NOMO-1 treated with DMSO at 0.1 percent for 48 hours (cell line): ENCODE results near the gene OLFML3.

ENCODE experiments used
- DNase-seq: peaks from one replicate; lab custom pipeline; 2025; ENCODE audit not compliant: unreplicated experiment; lab: John Stamatoyannopoulos, UW

Gene OLFML3

DNA sequence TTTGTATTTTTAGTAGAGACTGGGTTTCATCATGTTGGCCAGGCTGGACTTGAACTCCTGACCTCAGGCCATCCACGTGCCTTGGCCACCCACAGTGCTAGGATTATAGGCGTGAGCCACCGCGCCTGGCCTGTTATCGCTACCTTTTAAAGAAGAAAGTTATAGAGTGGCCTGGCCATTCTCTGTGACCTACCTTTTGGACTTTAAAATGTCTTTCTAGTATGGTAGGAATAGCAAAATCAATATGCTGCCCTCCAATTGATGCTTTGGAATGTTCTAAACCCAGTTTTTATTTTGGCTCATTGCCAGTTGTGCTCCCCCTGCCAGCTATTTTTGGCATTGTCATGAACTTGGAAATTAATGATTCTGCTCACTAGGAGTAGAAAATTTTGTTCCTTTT lies 30.3 kb upstream of the OLFML3 start:
- DNase-seq = no peak

DNA sequence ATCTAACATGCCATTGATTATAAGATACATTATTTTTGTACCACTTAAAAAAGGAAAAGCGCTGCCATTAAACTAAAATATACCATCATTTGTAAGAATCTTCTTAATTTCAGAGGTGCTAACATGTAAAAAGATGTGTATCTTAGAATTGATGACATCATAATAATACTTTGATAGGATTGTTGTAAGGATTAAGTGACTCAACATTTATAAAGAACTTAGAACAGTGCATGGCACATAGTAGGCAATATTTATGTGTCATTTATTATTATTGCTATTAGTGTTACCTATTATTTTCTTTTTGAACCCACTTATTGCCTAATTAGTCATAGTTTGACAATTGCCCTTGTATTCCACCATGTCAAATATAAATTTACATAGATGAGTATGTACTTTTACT lies 28.4 kb upstream of the OLFML3 start:
- no peak for DNase-seq

GRCh38 chr1:113951719-113952118 lies 27.6 kb upstream of the OLFML3 start:
- no peak for DNase-seq

DNA sequence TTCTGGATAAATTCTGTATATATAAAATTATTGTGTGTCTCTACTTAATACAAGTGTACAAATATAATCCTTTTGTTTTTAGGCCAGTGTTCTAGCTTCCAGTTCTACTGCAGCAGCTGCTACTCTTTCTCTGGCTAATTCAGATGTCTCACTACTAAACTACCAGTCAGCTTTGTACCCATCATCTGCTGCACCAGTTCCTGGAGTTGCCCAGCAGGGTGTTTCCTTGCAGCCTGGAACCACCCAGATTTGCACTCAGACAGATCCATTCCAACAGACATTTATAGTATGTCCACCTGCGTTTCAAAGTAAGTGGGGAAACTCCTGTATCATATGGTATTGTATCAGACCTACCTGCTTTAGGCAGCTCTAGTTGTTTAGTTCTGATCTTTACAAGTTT lies 21.3 kb upstream of the OLFML3 start:
- no peak for DNase-seq

DNA sequence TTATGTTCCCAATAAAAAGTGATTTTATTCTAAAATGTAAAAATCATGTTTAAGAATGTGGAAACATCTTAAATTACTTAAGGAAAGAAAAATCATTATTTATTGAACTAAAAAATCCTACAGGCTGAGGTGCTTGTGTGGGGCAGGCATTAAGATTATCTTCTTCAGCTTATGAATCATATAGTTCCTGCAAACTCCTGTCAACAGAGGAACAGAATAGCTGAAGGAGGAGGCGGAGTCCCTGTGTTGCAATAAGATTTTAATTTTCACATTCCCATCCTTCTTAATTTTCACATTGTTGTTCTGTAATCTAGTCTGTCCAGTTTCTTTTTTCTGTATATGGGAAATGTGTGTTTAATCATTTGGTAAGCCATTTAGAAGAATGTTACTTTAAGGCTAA lies 20.6 kb upstream of the OLFML3 start:
- DNase-seq = no peak

GRCh38 chr1:113963281-113963906 lies 15.9 kb upstream of the OLFML3 start:
- DNase-seq = no peak

DNA sequence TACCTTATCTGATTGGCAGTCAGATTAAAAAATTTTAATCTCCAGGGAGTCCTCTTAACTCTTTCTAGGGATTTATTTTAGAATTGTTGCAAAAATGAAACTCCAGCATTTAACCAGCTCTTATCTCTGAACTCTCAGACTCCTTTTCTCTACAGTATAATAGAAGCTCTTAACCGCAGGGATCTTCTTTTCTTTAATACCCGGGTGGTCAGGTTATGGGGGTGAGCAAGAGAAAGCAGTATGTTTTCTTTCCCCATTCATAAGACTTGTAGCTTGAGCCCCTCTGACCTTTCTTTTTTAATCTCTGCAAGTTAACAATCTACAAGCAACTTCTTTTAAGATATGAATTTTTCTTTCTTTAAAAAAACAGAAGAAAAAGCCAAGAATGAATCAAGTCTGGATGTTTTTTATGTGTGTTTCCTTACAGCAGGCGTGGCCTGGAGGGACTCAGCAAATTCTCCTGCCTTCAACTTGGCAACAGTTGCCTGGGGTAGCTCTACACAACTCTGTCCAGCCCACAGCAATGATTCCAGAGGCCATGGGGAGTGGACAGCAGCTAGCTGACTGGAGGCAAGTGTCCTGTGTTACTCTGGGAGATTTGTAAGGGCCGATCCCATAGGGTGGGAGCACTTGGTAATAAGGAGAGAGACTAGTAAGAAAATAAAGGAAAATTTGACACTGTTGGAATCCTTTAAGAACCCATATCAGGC lies 13.4 kb upstream of the OLFML3 start:
- no peak for DNase-seq

- DNase-seq = no peak
Observed at GRCh38 chr1:113972954-113973353, 6.3 kb upstream of the OLFML3 start.

DNA sequence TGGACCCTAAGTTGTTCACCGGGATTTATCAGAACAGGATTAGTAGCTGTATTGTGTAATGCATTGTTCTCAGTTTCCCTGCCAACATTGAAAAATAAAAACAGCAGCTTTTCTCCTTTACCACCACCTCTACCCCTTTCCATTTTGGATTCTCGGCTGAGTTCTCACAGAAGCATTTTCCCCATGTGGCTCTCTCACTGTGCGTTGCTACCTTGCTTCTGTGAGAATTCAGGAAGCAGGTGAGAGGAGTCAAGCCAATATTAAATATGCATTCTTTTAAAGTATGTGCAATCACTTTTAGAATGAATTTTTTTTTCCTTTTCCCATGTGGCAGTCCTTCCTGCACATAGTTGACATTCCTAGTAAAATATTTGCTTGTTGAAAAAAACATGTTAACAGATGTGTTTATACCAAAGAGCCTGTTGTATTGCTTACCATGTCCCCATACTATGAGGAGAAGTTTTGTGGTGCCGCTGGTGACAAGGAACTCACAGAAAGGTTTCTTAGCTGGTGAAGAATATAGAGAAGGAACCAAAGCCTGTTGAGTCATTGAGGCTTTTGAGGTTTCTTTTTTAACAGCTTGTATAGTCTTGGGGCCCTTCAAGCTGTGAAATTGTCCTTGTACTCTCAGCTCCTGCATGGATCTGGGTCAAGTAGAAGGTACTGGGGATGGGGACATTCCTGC lies 3.9 kb upstream of the OLFML3 start:
- DNase-seq = peak; percentile 92

DNA sequence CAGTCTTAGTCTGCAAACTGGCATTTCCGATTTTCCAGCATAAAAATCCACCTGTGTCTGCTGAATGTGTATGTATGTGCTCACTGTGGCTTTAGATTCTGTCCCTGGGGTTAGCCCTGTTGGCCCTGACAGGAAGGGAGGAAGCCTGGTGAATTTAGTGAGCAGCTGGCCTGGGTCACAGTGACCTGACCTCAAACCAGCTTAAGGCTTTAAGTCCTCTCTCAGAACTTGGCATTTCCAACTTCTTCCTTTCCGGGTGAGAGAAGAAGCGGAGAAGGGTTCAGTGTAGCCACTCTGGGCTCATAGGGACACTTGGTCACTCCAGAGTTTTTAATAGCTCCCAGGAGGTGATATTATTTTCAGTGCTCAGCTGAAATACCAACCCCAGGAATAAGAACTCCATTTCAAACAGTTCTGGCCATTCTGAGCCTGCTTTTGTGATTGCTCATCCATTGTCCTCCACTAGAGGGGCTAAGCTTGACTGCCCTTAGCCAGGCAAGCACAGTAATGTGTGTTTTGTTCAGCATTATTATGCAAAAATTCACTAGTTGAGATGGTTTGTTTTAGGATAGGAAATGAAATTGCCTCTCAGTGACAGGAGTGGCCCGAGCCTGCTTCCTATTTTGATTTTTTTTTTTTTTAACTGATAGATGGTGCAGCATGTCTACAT lies 2.5 kb upstream of the OLFML3 start:
- DNase-seq = peak; percentile 36

DNA sequence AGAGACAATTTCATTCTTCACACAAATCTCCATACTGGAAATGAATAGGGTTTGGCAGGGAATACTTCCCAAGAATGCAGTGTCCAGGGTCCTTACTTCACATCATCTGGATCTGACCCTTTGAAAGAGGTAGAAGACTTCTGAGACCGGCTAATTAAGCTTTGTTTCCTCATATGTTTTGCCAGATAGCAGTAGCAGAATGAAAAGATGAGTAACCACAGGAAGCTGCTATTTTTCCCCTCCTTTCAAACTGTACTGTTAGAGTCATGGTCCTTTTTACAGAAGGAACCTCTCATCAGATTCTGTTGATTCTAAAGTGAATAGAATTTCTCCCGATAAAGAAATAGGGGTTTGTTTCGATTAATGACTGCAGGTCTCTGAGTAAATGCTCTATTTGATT lies 1.4 kb upstream of the OLFML3 start:
- peak; percentile 48 for DNase-seq

- no peak for DNase-seq
Observed at GRCh38 chr1:113980110-113980509, 836 bp downstream of the OLFML3 start.

- DNase-seq = peak; percentile 33
Observed at GRCh38 chr1:113981962-113982931, 3.0 kb downstream of the OLFML3 start.

DNA sequence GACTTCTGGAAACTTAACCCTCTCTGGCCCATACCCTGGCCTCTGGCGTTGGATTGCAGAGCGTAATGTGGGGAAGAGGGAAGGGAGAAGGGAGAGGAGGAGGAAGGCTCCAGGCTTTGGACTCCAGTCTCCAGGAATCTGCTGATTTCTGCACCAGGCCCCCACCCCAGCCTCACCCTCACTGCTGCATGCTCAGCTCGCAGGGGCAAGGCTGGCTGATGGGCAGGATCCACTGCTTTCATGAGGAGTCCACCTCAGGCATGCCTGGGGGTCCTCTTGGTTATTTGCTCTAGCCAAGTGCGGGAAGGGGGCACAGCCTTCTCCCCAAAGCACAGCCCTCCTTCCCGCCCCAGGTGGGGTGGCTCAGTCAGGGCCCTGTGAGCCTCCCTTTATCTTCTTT lies 3.7 kb downstream of the OLFML3 start:
- no peak for DNase-seq

GRCh38 chr1:113983391-113983790 lies 4.1 kb downstream of the OLFML3 start:
- DNase-seq = no peak

- DNase-seq = no peak
Observed at GRCh38 chr1:113983826-113984225, 4.6 kb downstream of the OLFML3 start.

- no peak for DNase-seq
Observed at GRCh38 chr1:113984710-113985109, 5.4 kb downstream of the OLFML3 start.

- DNase-seq = no peak
Observed at GRCh38 chr1:113986802-113987201, 7.5 kb downstream of the OLFML3 start.

DNA sequence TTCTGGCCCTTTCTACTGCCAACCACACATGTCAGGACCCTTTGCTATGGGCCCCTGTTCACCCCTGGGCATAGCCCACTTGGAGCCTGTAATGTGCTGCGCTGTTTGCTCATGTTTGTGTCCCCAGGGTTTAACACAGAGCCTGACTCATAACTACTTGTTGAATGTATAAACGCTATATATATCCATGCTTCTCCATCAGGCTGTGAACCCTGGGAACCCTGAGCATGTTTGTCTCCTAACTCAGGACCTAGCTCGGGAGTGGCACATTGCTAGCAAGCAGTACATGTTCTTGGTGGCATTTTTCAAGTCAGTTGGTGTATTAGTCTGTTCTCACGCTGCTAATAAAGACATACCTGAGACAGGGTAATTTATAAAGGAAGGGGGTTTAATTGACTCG lies 8.0 kb downstream of the OLFML3 start:
- no peak for DNase-seq

- DNase-seq = no peak
Observed at GRCh38 chr1:113990530-113990929, 11.3 kb downstream of the OLFML3 start.

DNA sequence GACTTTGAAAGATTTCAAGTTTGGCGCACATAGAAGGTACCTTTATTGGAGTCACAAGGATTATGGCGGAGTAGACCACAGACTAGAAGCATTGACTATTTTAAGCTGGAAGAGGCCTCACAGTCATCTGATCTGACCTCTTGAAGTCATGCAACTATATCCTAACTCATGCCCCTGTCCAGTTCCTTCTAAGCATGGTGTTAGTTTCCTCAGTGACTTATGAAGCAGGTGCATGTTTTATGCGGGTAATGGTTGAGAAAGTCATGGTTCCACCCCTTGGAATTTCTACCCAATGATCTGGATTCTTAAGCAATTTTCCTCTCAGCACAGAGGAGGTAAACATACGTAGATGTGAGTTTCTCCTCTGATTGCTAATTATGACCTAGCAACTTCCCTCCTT lies 11.7 kb downstream of the OLFML3 start:
- peak; percentile 46 for DNase-seq
